Mucosa of descending colon (tissue), 3 donors: Measurements from ENCODE around the gene PTPRK. TPM values are rescaled to one million over a fixed set of nuclear protein-coding genes. Genes with fewer than 3 reads are reported as not detected.

ENCODE experiments used
- ATAC-seq: fragments of 200-7000 bp; cut with Tn5 transposase; one replicate; pipeline ENCODE4 v1.9.1; 2020; ENCODE audit warnings: mild to moderate bottlenecking, moderate library complexity
- DNase-seq, 3 donors: peaks; one replicate each; pipeline ENCODE4 v3.0.0-alpha.2; 2020
- H3K36me3 ChIP-seq: fragments of 200-600 bp; one replicate; pipeline ENCODE4 v1.8.0; 2021; ENCODE audit warnings: low read depth, mild to moderate bottlenecking
- H3K4me1 ChIP-seq: fragments of 200-600 bp; one replicate; pipeline ENCODE4 v1.8.0; 2021; ENCODE audit warnings: low read depth, mild to moderate bottlenecking
- H3K4me3 ChIP-seq: fragments of 200-600 bp; one replicate; pipeline ENCODE4 v1.8.0; 2021; ENCODE audit warnings: mild to moderate bottlenecking
- H3K9me3 ChIP-seq: fragments of 200-600 bp; one replicate; pipeline ENCODE4 v1.8.0; 2021; ENCODE audit warnings: mild to moderate bottlenecking
- CTCF ChIP-seq: fragments of 200-600 bp; IDR thresholded peaks from one replicate; pipeline ENCODE4 v1.8.0; 2022; ENCODE audit warnings: antibody characterized with exemption, mild to moderate bottlenecking
- intact Hi-C, 2 donors: fragments of 100-400 bp; cut with DNase I in 1 of 2; cut with micrococcal nuclease in 1 of 2; formaldehyde crosslinking; loops; one replicate each; pipeline versions ENCODE4 v1.11.0 to v1.11.1; 2022; cut with DNase I, micrococcal nuclease
- total RNA-seq, 3 donors: library from RNA; stranded (reverse); fragmentation: NEBNext Ultra II Directional in 2 of 3; extraction: Animal tissue kit (Norgen Biotek cat#: 25700) in 2 of 3; gene quantifications; one replicate each; pipeline versions ENCODE4 v1.2.1 to v1.2.4, GENCODE V29; 2021 to 2023
- donor health status: DM: no; HTN: no; CAD: no; lungs with moderate emphysema.
- donor health status: DM: no; HTN: no; CAD: no.
- donor health status: DM: no; HTN: yes; CAD: no.

Gene PTPRK
- total RNA-seq, 3 donors from 2014 or later: 75.9 to 159 (median 86.7) TPM

- ATAC-seq (no peak), DNase-seq (no peak)
- TF ChIP-seq CTCF: no peak
- Histone ChIP-seq H3K4me3 (no peak overlapping the region), H3K4me1 (no peaks in the 10 kb centered on the region), H3K9me3 (no peaks in the 10 kb centered on the region), H3K36me3 (no peaks in the 10 kb centered on the region)
- intact Hi-C loops: no loop called here
These were observed 88.0 kb downstream of the PTPRK start for GRCh38 chr6:128432394-128432793.

DNA sequence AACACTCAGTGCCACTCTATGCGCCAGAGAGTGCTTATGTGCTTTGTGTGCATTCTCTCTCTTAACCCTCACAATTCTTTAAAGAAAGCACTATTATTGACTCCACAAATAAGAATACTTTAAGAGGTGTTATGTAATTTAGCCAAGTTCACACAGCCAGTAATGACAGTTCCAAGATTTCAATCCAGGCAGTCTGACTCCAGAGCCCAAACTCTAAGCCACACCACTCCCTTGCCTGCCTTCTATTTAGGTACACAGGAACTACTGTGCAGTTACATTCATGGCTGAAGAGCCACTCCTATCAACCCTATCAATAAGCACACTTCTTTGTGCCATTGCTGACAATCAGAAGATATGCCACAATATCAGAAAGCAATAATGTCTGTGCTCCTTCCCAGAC is 93.3 kb downstream of the PTPRK start:
- ATAC-seq: no peak

GRCh38 chr6:128425856-128426255 is 94.5 kb downstream of the PTPRK start:
- no peaks in the 10 kb centered on the region for H3K4me1 ChIP-seq
- TF ChIP-seq CTCF: no peak
- DNase-seq (no peak), ATAC-seq (no peak)
- H3K4me3 ChIP-seq: no peak overlapping the region
- no peaks in the 10 kb centered on the region for H3K9me3 ChIP-seq
- no peaks in the 10 kb centered on the region for H3K36me3 ChIP-seq
- intact Hi-C loops: no loop called here

More for the DNA sequence above, 93.3 kb downstream of the PTPRK start:
- DNase-seq: no peak
- intact Hi-C loops: no loop called here
- H3K4me3 ChIP-seq: no peak overlapping the region
- no peaks in the 10 kb centered on the region for H3K4me1 ChIP-seq
- H3K36me3 ChIP-seq: no peaks in the 10 kb centered on the region
- no peak for TF ChIP-seq CTCF
- H3K9me3 ChIP-seq: no peaks in the 10 kb centered on the region

DNA sequence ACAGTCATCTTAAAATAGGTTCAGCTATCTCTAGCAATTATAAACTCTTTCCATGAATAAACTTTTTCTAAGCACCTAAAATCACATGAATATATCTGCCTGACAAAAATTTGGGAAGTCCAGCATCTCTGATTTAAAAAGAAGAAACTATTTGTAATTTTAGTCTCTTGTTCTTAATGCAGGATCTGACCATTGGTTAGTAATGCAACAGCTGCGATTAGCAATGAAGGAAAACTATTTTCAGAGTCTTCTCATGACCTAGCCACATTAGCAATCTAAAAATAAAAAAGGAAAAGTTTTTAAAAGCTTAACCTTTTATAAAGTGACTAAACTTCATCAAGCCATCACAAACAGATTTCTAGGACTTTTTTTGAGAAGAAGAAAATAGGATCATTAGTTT is 97.5 kb downstream of the PTPRK start:
- Histone ChIP-seq H3K36me3 (no peaks in the 10 kb centered on the region), H3K4me1 (no peaks in the 10 kb centered on the region), H3K4me3 (no peak overlapping the region), H3K9me3 (no peaks in the 10 kb centered on the region)
- ATAC-seq (no peak), DNase-seq (no peak)
- intact Hi-C loops: no loop called here
- TF ChIP-seq CTCF: no peak

DNA sequence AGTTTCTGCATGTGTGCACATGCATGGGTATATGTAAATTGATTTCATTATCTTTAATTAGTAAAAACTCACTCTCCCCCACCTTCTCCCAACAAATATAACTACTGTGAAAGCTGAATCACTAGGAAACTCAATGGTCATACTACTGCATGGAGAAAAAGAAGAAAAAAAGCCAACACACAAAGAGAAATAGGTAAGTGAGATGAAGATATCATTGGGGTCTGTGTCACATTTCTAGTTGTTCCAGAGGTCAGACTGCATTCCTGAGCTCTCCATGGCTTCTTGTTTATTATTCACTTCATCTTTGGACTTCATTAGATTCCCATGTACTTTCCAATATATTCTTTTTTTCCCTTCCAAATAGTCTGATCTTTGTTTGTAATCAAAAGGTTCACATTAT is 98.2 kb downstream of the PTPRK start:
- intact Hi-C loops: no loop called here
- H3K36me3 ChIP-seq: no peaks in the 10 kb centered on the region
- no peak overlapping the region for H3K4me3 ChIP-seq
- no peak for ATAC-seq
- H3K4me1 ChIP-seq: no peaks in the 10 kb centered on the region
- TF ChIP-seq CTCF: no peak
- DNase-seq: no peak
- no peaks in the 10 kb centered on the region for H3K9me3 ChIP-seq

- DNase-seq: no peak
- no peaks in the 10 kb centered on the region for H3K4me1 ChIP-seq
- H3K4me3 ChIP-seq: no peak overlapping the region
- no peaks in the 10 kb centered on the region for H3K9me3 ChIP-seq
- no peak for ATAC-seq
- intact Hi-C loops: no loop called here
- TF ChIP-seq CTCF: no peak
- no peaks in the 10 kb centered on the region for H3K36me3 ChIP-seq
These were observed 98.6 kb downstream of the PTPRK start for GRCh38 chr6:128421788-128422187.
